C4-2B (cell line): ENCODE data around the gene PRAMEF9.
"Not testable (repeated sequence)": the region's sequence is repeated elsewhere in the genome, so short reads cannot be mapped to it uniquely, and the experiment has no call there.

Experiments used
- H3K27ac ChIP-seq: fragments of 450-650 bp; 2 replicates; pipeline ENCODE4 v1.5.1; 2017
- ZFX ChIP-seq: fragments of 450-650 bp; IDR thresholded peaks from 2 replicates; pipeline ENCODE4 v1.6.1; 2017
- TF ChIP-seq, protein P1 (sequence below): fragments of 450-650 bp; conservative IDR thresholded peaks from 2 replicates; pipeline ENCODE4 v1.5.1; 2017; ENCODE audit warnings: mild to moderate bottlenecking

The PRAMEF9 gene

DNA sequence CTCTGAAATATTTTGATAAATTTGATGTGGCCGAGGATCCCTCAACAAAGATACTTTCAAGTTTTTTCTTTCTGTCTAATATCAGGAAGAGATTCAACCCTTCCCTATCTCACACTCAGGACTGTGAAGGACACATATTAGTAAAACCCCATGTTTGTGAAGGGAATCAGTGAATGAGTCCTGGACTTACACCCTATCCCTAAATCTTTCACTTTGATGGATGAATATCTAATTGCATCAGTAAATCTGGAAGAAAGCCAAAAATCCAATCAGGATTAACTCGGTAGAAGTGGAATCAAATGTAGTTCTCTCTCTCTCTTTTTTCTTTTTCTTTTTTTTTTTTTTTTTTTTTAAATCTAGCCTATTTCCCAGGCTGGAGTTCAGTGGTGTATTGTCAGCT lies at the start of gene PRAMEF9:
PRAMEF9 (plus strand) TSS at position 301 of the 400 bp plus-strand sequence. CDS start 3,433 bp downstream, outside the sequence.
- H3K27ac ChIP-seq = not testable (repeated sequence)

DNA sequence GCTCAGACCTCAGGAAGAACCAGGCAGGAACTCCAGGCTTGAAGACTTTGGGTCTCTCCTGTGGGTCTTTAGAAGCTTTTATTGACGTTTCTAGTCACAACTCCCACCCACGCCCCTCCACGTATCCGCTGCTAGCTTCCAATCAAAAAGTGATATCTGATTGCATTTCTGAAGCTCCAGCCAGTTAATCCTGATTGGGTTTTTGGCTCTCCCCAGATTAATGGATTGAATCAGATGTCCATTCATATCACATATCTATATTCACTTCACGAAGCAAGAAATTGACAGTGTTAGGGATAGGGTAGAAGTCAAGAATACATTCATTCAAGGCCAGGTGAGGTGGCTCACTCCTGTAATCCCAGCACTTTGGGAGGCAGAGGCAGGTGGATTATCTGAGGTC lies 15.7 kb upstream of the PRAMEF9 start, which contains the start of gene PRAMEF26:
PRAMEF26 (minus strand) TSS at position 101 of the 400 bp plus-strand sequence. CDS start 2,914 bp downstream, outside the sequence.
- not testable (repeated sequence) for H3K27ac ChIP-seq

DNA sequence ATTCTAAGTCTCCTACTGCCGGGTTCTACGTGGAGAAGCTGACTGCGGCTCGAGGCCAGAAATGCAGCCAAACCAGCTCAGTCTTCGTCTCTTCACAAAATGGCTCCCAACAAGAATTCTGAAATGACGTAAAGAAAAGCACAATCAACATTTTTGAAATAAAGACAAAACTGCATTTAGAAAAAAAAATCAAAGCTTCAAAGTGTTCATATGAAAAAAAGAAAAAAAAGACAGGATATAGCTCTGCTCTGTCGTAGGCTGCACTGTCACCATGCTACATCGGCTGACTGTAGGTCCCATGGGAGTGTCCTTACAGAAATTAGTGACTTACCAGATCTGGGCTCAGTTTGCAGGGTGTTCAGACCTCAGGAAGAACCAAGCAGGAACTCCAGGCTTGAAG lies 6.1 kb upstream of the PRAMEF9 start, which contains the start of gene HNRNPCL4:
HNRNPCL4 (minus strand) TSS at position 101 of the 400 bp plus-strand sequence. CDS start 164 bp downstream, outside the sequence.
- H3K27ac ChIP-seq = not testable (repeated sequence)

DNA sequence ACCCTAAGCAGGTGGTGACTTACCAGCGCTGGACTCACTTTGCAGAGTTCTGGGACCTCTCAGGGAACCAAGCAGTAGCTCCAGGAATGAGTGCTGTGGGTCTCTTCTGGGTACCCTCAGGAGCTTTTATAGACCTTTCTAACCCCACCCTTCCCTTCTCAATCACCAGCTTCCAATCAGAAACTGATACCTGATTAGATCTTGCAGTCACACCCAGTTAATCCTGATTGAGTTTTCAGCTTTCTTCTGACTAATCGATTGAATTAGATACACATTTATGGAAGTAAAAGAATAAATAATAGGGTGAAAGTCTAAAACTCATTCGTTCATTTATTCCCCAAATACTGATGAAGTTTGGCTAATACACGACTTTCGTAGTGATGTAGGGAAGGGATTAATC lies 29.7 kb downstream of the PRAMEF9 start, which contains the start of gene PRAMEF13:
PRAMEF13 (minus strand) TSS at position 101 of the 400 bp plus-strand sequence. CDS start 1,820 bp downstream, outside the sequence.
- H3K27ac ChIP-seq = not testable (repeated sequence)

DNA sequence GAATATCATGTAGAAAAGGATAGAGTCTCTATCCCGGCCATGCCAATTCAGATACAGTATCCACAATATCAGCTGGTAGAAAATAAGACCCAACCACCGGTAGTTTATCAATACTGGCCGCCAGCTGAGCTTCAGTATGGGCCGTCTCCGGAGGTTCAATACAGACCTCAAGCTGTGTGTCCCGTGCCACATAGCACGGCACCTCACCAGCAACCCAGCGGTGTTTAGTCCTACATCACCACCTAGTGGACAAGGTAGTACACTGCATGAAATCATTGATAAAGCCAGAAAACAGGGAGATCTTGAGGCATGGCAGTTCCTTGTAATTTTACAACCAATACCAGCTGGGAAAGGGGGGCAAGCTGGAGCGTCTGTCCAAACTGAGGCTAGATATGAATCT lies 37.1 kb downstream of the PRAMEF9 start:
- not testable (repeated sequence) for H3K27ac ChIP-seq

DNA sequence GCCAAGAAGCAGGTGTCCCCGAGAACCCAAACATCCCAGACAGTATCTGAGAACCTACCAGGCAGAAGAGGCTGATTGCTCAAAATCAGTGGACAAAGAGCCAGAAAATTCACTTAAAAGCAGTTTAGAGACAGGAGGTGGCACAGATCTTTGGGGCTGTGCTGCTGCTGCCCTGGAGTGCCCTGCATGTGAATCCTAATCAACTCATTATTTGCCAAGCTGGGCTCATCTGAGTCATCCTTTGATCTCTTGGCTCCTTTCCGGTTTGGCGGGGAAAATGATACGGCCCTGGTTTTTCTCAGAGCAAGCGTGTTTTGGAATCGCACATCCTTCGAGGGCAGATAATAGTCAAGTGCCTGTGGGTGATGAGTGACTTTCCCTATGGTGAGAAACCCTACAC lies 45.0 kb downstream of the PRAMEF9 start:
- H3K27ac ChIP-seq = not testable (repeated sequence)

DNA sequence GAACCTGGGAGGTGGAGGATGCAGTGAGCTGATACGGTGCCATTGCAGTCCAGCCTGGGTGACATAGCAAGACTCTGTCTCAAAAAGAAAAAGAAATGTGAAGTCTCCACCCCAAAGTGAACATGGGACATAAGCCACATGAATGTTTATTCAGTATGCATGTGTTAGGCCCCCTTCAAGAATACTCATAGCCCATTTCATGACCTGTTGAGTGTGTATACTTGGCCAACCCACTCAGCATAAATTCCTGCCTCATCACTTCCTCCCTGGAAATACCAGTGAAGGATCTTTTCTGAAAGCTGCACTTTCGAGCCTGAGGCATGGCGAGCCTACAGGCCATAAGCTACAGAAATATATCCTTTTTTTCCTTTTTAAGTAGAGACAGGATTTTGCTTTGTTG lies 47.6 kb downstream of the PRAMEF9 start:
- H3K27ac ChIP-seq = not testable (repeated sequence)

DNA sequence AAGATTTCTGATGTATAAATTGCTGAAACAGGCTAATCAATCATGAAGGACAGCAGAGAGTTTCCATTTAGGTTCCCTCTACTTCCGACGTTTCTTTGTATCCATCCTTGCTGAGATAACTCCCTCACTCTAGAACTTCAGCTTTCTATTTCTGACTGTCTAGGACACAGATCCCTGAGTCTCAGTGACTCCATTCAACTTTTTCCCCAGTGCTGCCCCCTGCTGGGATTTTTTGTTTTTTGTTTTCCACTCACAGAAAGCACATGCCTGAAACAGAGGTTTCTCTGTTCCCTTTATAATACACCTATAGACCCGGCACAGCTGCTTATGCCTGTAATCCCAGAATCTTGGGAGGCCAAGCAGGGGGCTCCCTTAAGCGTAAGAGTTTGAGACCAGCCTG lies 51.1 kb downstream of the PRAMEF9 start:
- not testable (repeated sequence) for H3K27ac ChIP-seq

DNA sequence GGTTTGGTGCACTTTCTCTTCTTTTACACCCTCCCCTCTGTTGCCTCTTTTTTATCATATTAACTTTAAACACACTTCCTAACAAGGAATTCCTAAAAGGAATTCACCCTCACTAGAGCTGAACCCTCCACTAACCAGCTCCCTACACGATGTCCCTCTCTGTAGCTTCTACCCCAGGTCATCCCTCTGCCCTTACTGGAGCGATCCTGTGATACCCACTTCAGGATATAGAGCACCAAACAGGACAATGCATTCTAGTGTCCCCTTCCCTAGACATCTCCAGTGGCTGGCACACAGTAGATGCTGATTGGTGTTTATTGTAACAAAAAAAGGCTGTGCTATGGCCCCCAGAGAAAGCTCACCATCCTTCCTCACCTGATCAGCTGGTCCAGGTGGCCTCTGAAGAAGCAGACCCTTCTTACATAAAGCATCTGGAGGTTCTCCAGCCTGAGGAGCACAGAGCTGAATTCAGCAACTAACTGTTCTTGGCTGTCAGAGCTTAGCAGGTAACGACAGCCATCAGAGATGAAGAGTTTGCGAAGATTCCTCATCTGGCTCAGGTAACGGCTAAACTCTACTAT lies 52.9 kb downstream of the PRAMEF9 start:
- no peak overlapping the region for H3K27ac ChIP-seq
- TF ChIP-seq ZFX = no peak
- TF ChIP-seq, protein P1, sequence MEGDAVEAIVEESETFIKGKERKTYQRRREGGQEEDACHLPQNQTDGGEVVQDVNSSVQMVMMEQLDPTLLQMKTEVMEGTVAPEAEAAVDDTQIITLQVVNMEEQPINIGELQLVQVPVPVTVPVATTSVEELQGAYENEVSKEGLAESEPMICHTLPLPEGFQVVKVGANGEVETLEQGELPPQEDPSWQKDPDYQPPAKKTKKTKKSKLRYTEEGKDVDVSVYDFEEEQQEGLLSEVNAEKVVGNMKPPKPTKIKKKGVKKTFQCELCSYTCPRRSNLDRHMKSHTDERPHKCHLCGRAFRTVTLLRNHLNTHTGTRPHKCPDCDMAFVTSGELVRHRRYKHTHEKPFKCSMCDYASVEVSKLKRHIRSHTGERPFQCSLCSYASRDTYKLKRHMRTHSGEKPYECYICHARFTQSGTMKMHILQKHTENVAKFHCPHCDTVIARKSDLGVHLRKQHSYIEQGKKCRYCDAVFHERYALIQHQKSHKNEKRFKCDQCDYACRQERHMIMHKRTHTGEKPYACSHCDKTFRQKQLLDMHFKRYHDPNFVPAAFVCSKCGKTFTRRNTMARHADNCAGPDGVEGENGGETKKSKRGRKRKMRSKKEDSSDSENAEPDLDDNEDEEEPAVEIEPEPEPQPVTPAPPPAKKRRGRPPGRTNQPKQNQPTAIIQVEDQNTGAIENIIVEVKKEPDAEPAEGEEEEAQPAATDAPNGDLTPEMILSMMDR = no peak

DNA sequence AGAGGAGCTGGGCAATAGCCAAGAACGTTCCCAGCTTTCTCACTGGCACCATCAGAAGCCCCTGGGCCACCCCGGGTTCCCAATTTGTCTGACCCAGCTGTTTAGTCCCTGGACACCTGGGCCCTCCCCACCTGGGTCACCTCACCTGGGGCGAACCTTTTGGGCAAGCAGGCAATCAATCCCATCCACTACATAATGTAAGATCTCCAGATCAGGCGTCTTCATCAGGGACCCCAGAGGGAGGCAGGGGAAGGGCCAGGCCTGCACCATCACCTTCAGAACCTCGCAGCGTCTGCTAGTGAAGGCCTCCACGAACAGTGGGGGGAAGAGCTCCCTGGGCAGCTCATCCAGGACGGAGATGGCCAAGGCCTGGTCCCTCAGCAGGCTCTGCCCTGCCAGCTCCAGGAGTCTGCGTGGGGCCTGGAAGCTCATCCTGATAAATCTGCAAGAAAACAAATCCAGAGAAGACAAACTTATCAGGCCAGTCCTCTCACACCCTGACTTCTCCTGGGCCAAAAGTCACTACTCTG lies 54.1 kb downstream of the PRAMEF9 start, which contains the start of gene PRAMEF18:
PRAMEF18 (minus strand) TSS at position 480 of the 530 bp plus-strand sequence; CDS start at position 432, 48 bp downstream.
- not testable (repeated sequence) for H3K27ac ChIP-seq

DNA sequence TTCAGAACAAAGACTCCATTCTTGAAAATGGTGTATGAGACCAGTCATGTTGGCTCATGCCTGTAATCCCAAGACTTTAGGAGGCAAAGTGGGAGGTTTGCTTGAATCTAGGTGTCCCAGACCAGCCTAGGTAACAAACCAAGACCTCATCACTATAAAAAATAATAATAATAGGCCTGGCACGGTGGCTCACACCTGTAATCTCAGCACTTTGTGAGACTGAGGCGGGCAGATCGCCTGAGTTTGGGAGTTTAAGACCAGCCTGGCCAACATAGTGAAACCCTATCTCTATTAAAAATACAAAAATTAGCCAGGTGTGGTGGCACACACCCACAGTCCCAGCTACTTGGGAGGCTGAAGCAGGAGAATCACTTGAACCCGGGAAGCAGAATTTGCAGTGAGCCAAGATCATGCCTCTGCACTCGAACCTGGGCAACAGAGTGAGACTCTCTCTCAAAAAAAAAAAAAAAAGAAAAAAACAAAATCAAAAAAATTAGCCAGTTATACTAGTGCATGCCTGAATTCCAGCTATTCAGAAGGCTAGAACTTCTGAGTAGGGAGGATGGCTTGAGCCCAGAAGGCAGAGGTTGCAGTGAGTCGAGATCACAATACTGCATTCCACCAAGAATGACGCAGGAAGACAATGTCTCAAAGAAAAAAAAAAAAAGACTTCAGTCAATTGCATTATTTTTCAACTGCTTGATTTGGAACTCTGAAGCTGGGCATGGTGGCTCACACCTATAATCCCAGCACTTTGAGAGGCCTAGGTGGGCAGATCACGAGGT lies 55.8 kb downstream of the PRAMEF9 start:
- H3K27ac ChIP-seq = not testable (repeated sequence)

DNA sequence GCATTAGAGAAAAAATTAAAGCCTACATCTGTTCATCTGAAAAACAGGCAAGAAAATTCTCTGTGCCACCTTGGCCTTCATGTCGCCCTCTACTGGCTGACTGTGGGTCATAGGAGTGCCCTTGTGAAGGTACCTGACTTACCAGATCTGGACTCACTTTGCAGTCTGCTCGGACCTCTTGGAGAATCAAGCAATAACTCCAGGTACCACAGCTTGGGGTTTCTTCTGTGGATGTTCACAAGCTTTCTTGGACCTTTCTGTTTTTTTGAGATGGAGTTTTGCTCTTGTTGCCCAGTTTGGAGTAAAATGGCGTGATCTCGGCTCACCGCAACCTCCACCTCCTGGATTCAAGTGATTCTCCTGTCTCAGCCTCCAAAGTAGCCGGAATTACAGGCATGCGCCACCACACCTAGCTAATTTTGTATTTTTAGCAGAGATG lies 56.7 kb downstream of the PRAMEF9 start:
- TF ChIP-seq ZFX = no peak
- TF ChIP-seq, protein P1 = peak; percentile 86
- H3K27ac ChIP-seq = no peak overlapping the region
